BLaER1 treated with 17β-estradiol and CSF1 and Interleukin-3, amounts not matched to agents 10 nM and 100 nM (cell line): ENCODE data around the gene TBX10.
"Not testable (repeated sequence)": the region's sequence is repeated elsewhere in the genome, so short reads cannot be mapped to it uniquely, and the experiment has no call there.

ENCODE experiments used
- H3K27ac ChIP-seq, 11 experiments: shearing (Covaris generic); formaldehyde crosslinking; 2 replicates each; pipeline ENCODE4 v1.8.1; 2022
- H3K27me3 ChIP-seq, 11 experiments: shearing (Covaris generic); formaldehyde crosslinking; 2 replicates each; pipeline ENCODE4 v1.8.1; 2022
- H3K36me3 ChIP-seq, 11 experiments: shearing (Covaris generic); formaldehyde crosslinking; 2 replicates each; pipeline ENCODE4 v1.8.1; 2022
- H3K4me1 ChIP-seq, 10 experiments: shearing (Covaris generic); formaldehyde crosslinking; 2 replicates each; pipeline ENCODE4 v1.8.1; 2022
- H3K4me2 ChIP-seq, 11 experiments: shearing (Covaris generic); formaldehyde crosslinking; 2 replicates each; pipeline ENCODE4 v1.8.1; 2022
- H3K4me3 ChIP-seq, 10 experiments: shearing (Covaris generic); formaldehyde crosslinking; 2 replicates each; pipeline ENCODE4 v1.8.1; 2022
- H3K9ac ChIP-seq, 11 experiments: shearing (Covaris generic); formaldehyde crosslinking; 2 replicates each; pipeline ENCODE4 v1.8.1; 2022
- H3K9me3 ChIP-seq, 11 experiments: shearing (Covaris generic); formaldehyde crosslinking; replicated peaks in 1 of 11; 2 replicates each; pipeline ENCODE4 v1.8.1; 2022
- H4K20me1 ChIP-seq, 11 experiments: shearing (Covaris generic); formaldehyde crosslinking; 2 replicates each; pipeline ENCODE4 v1.8.1; 2022
- Cebpa-rat ChIP-seq, 11 experiments: shearing (Covaris generic); IDR thresholded peaks; 2 replicates each; pipeline ENCODE4 v1.8.1; 2022

Gene TBX10

GRCh38 chr11:67644042-67644441 is 4.5 kb upstream of the TBX10 start:
- H3K4me3 ChIP-seq, result no peak overlapping the region
- H3K9ac ChIP-seq, result no peak overlapping the region
- no peak overlapping the region for H3K27ac ChIP-seq
- H3K9me3 ChIP-seq, result peaks cover 6 to 14% (median 10%) of the 10 kb centered on the region in 11 experiments; a peak in 17 of 22 replicates
- no peak overlapping the region; a peak in 1 of 22 replicates for H3K4me2 ChIP-seq
- no peaks in the 10 kb centered on the region for H3K36me3 ChIP-seq
- peak in 2 of 11 experiments; percentile 29 to 35; a peak in 1 of 22 replicates for TF ChIP-seq Cebpa-rat (IDR thresholded peaks at IDR 0.05)
- H3K4me1 ChIP-seq, result peaks cover 25 to 50% (median 45%) of the 10 kb centered on the region in 10 experiments
- peaks cover 0 to 33% (median 0%) of the 10 kb centered on the region in 11 experiments; a peak in 7 of 22 replicates for H3K27me3 ChIP-seq
- H4K20me1 ChIP-seq, result peaks cover 0 to 30% (median 3%) of the 10 kb centered on the region in 11 experiments; a peak in 5 of 22 replicates

- Histone ChIP-seq H3K27ac (no peak overlapping the region), H3K9ac (no peak overlapping the region), H3K4me3 (no peak overlapping the region), H3K36me3 (no peaks in the 10 kb centered on the region), H3K9me3 (peaks cover 6 to 14% (median 10%) of the 10 kb centered on the region in 11 experiments; a peak in 17 of 22 replicates), H3K4me2 (no peak overlapping the region), H4K20me1 (peaks cover 0 to 14% (median 0%) of the 10 kb centered on the region in 11 experiments; a peak in 4 of 22 replicates), H3K27me3 (peaks cover 0 to 17% (median 0%) of the 10 kb centered on the region in 11 experiments; a peak in 7 of 22 replicates), H3K4me1 (peaks cover 9 to 34% (median 29%) of the 10 kb centered on the region in 10 experiments)
- no peak for TF ChIP-seq Cebpa-rat (IDR thresholded peaks at IDR 0.05)
Observed at GRCh38 chr11:67642173-67643120, 2.9 kb upstream of the TBX10 start.

DNA sequence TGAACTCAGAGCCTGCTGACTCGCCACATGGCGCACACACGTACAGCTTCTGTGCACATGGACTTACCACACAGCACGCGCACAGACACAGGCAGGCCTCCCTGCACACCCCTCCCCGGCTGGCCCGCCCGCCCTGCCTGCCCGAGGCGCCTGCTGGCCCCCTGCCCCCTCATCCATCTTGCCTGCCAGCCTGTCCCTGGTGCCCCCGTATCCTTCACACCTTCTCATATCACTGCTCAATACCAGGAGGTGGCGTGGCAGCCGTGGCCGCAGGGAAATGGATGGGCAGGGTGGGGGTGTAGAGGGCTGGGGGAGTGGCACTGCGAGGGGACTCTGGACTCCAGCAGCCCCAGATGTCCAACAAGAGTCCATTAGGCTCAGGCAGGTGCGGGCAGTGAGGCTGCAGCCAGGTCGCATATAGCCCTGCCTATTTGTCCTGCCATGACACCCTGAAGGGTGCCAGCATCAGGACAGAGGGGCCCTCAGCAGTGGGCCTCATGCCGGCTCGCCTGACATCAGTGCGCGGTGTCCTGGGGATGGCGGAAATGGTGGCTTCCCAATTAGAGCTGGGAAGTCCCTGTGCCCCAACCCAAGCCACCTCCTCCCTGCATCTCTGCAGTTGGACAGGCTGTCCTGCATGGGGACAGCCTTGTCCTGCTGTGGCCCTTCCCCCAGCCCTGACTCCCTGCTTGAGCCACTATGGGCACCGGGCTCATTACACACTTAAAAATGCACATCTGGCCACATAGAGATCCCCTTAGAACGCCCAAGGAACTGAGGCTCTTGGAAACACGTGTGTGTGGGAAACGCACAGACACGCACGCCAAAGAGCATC is 2.0 kb upstream of the TBX10 start:
- no peak for TF ChIP-seq Cebpa-rat (IDR thresholded peaks at IDR 0.05)
- Histone ChIP-seq H3K9me3 (peaks cover 6 to 14% (median 10%) of the 10 kb centered on the region in 11 experiments; a peak in 17 of 22 replicates), H3K36me3 (no peaks in the 10 kb centered on the region), H3K4me1 (peaks cover under 1 to 25% (median 20%) of the 10 kb centered on the region in 10 experiments; a peak in 18 of 20 replicates), H3K4me2 (no peak overlapping the region), H3K27me3 (peaks cover 0 to 8% (median 0%) of the 10 kb centered on the region in 11 experiments; a peak in 2 of 22 replicates), H3K4me3 (no peak overlapping the region), H3K27ac (no peak overlapping the region), H4K20me1 (peaks cover 0 to 7% (median 0%) of the 10 kb centered on the region in 11 experiments; a peak in 1 of 22 replicates), H3K9ac (no peak overlapping the region)

DNA sequence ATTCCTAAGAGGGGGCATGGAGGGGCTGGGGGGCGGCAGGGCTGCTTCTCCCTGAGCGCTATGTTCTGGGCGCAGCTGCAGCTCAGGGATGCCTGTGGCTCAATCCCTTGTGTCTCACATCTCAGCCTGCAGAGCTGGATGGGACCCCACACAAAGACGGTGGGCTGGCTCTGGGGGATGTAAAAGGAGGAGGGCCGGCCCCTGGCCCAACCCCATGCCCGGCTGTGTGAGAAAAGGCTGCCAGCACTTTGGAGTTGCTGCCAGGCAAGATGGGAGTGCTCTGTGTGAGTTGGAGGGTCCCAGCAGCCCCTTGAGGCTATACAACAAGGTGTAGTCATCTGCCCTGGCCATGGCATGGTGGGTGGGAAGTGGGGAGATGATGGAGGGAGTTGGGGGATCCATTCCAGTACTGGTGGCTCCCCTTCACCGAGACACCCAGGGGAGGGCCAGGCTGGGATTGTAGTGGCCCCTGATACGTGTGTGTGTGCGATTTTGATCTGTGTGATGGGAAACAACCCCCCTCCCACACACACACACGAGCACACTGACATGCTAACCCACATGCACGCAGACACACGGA is 1.3 kb upstream of the TBX10 start:
- H3K27me3 ChIP-seq, result peaks cover 0 to 1% (median 0%) of the 10 kb centered on the region in 11 experiments; a peak in 1 of 22 replicates
- H3K27ac ChIP-seq, result no peak overlapping the region
- H3K36me3 ChIP-seq, result no peaks in the 10 kb centered on the region
- no peak overlapping the region; a peak in 1 of 22 replicates for H3K9ac ChIP-seq
- peaks cover 0 to 2% (median 0%) of the 10 kb centered on the region in 11 experiments; a peak in 1 of 22 replicates for H4K20me1 ChIP-seq
- H3K4me3 ChIP-seq, result no peak overlapping the region
- H3K4me1 ChIP-seq, result peaks cover 0 to 18% (median 13%) of the 10 kb centered on the region in 10 experiments; a peak in 14 of 20 replicates
- no peak for TF ChIP-seq Cebpa-rat (IDR thresholded peaks at IDR 0.05)
- H3K4me2 ChIP-seq, result no peak overlapping the region
- peaks cover 6 to 14% (median 10%) of the 10 kb centered on the region in 11 experiments; a peak in 17 of 22 replicates for H3K9me3 ChIP-seq

- Histone ChIP-seq H3K36me3 (no peaks in the 10 kb centered on the region), H3K4me2 (no peak overlapping the region), H3K4me3 (no peak overlapping the region), H3K4me1 (peaks cover 0 to 11% (median 7%) of the 10 kb centered on the region in 10 experiments; a peak in 13 of 20 replicates), H3K27me3 (no peaks in the 10 kb centered on the region), H3K9ac (no peak overlapping the region; a peak in 1 of 22 replicates), H3K9me3 (peaks cover 6 to 14% (median 10%) of the 10 kb centered on the region in 11 experiments; a peak in 17 of 22 replicates), H3K27ac (no peak overlapping the region), H4K20me1 (no peaks in the 10 kb centered on the region)
- no peak for TF ChIP-seq Cebpa-rat (IDR thresholded peaks at IDR 0.05)
Observed at GRCh38 chr11:67640021-67640757, 626 bp upstream of the TBX10 start.

GRCh38 chr11:67638535-67639437 is 777 bp downstream of the TBX10 start:
- Histone ChIP-seq H3K4me3 (no peak overlapping the region), H3K27ac (no peak overlapping the region)
- TF ChIP-seq Cebpa-rat (IDR thresholded peaks at IDR 0.05), result no peak

GRCh38 chr11:67637441-67637840 is 2.1 kb downstream of the TBX10 start:
- H4K20me1 ChIP-seq, H3K9ac ChIP-seq, H3K4me3 ChIP-seq, H3K27me3 ChIP-seq, H3K4me2 ChIP-seq, H3K4me1 ChIP-seq, H3K36me3 ChIP-seq, H3K9me3 ChIP-seq, H3K27ac ChIP-seq: not testable (repeated sequence)

More at GRCh38 chr11:67638535-67639437, 777 bp downstream of the TBX10 start:
- H3K27me3 ChIP-seq, result no peaks in the 10 kb centered on the region
- H4K20me1 ChIP-seq, result no peaks in the 10 kb centered on the region
- H3K36me3 ChIP-seq, result no peaks in the 10 kb centered on the region
- no peak overlapping the region for H3K9ac ChIP-seq
- H3K9me3 ChIP-seq, result peaks cover 2 to 6% (median 4%) of the 10 kb centered on the region in 11 experiments; a peak in 14 of 22 replicates
- H3K4me1 ChIP-seq, result no peaks in the 10 kb centered on the region; a peak in 2 of 20 replicates
- H3K4me2 ChIP-seq, result no peak overlapping the region
